ENCODE data around the gene YIPF5.

Gene YIPF5

GRCh38 chr5:144179226-144179625, 8.8 kb upstream of the YIPF5 start:
- Histone ChIP-seq H3K36me3 (no peaks in the 10 kb centered on the region), H3K27me3 (peaks cover 0 to 3% of the 10 kb centered on the region in 2 donors), H3K4me1 (no peaks in the 10 kb centered on the region), H3K27ac (no peak overlapping the region), H3K4me3 (no peak overlapping the region), H3K9me3 (no peaks in the 10 kb centered on the region)
- DNase-seq, result no peak
- intact Hi-C loops (cut with DNase I; ENCODE audit: low total_unique reads), result no loop called here
- no peak for TF ChIP-seq CTCF (IDR thresholded peaks at IDR 0.05)

- peaks cover 0 to 3% of the 10 kb centered on the region in 2 donors for H3K27me3 ChIP-seq
- no peaks in the 10 kb centered on the region for H3K9me3 ChIP-seq
- H3K4me3 ChIP-seq, result no peak overlapping the region
- H3K4me1 ChIP-seq, result no peaks in the 10 kb centered on the region
- intact Hi-C loops (cut with DNase I; ENCODE audit: low total_unique reads), result no loop called here
- no peak for DNase-seq
- H3K27ac ChIP-seq, result no peak overlapping the region
- H3K36me3 ChIP-seq, result no peaks in the 10 kb centered on the region
- TF ChIP-seq CTCF (IDR thresholded peaks at IDR 0.05), result no peak
Observed at GRCh38 chr5:144177548-144177947, 7.1 kb upstream of the YIPF5 start.

GRCh38 chr5:144173766-144174165, 3.3 kb upstream of the YIPF5 start:
- Histone ChIP-seq H3K36me3 (no peaks in the 10 kb centered on the region), H3K4me1 (peaks cover 0 to 15% (median 7%) of the 10 kb centered on the region in 4 donors), H3K4me3 (no peak overlapping the region), H3K27me3 (peaks cover 0 to 3% of the 10 kb centered on the region in 2 donors), H3K9me3 (no peaks in the 10 kb centered on the region), H3K27ac (no peak overlapping the region)
- no peak for TF ChIP-seq CTCF (IDR thresholded peaks at IDR 0.05)
- DNase-seq, result no peak
- intact Hi-C loops (cut with DNase I; ENCODE audit: low total_unique reads), result no loop called here

GRCh38 chr5:144169904-144170275, 569 bp downstream of the YIPF5 start:
- Histone ChIP-seq H3K36me3 (peaks cover 2 to 19% (median 7%) of the 10 kb centered on the region in 3 donors), H3K27me3 (peaks cover 0 to 1% of the 10 kb centered on the region in 2 donors), H3K4me3 (peak overlapping the region; percentile 80 to 95), H3K9me3 (no peaks in the 10 kb centered on the region), H3K4me1 (peaks cover 0 to 30% (median 15%) of the 10 kb centered on the region in 4 donors), H3K27ac (peak overlapping the region; percentile 85 to 89)
- intact Hi-C loops (cut with DNase I; ENCODE audit: low total_unique reads), result no loop called here
- TF ChIP-seq CTCF (IDR thresholded peaks at IDR 0.05), result no peak
- no peak for DNase-seq

- no peaks in the 10 kb centered on the region for H3K9me3 ChIP-seq
- no peak for TF ChIP-seq CTCF (IDR thresholded peaks at IDR 0.05)
- H3K4me1 ChIP-seq, result peaks cover 0 to 30% (median 15%) of the 10 kb centered on the region in 4 donors
- intact Hi-C loops (cut with DNase I; ENCODE audit: low total_unique reads), result no loop called here
- peaks cover 15 to 38% (median 26%) of the 10 kb centered on the region in 3 donors for H3K36me3 ChIP-seq
- H3K27me3 ChIP-seq, result no peaks in the 10 kb centered on the region
- H3K4me3 ChIP-seq, result no peak overlapping the region
- no peak for DNase-seq
- no peak overlapping the region for H3K27ac ChIP-seq
Observed at GRCh38 chr5:144167998-144168397, 2.5 kb downstream of the YIPF5 start.

GRCh38 chr5:144166696-144167095, 3.8 kb downstream of the YIPF5 start:
- intact Hi-C loops (cut with DNase I; ENCODE audit: low total_unique reads), result no loop called here
- Histone ChIP-seq H3K9me3 (no peaks in the 10 kb centered on the region), H3K4me1 (peaks cover 0 to 30% (median 15%) of the 10 kb centered on the region in 4 donors), H3K27me3 (no peaks in the 10 kb centered on the region), H3K36me3 (peaks cover 24 to 49% (median 39%) of the 10 kb centered on the region in 3 donors), H3K4me3 (no peak overlapping the region), H3K27ac (no peak overlapping the region)
- DNase-seq, result no peak
- TF ChIP-seq CTCF (IDR thresholded peaks at IDR 0.05), result no peak
